ENCODE results near the gene TMEM273. TPM values are rescaled to one million over a fixed set of nuclear protein-coding genes. Genes with fewer than 3 reads are reported as not detected.

The TMEM273 gene
- total and polyA plus RNA-seq, 2 of the 4 experiments (the other 2 are of a cell fraction), result not detected

GRCh38 chr10:49182776-49183175 is 5.4 kb downstream of the TMEM273 start (continued):
- no peak for TF ChIP-seq NFE2L2 (IDR thresholded peaks at IDR 0.05; ENCODE audit: low read depth, low read length)
- TF ChIP-seq USF2 (IDR thresholded peaks at IDR 0.05; ENCODE audit: low read depth, low read length), result no peak

GRCh38 chr10:49180444-49180860 is 7.7 kb downstream of the TMEM273 start:
- no peak overlapping the region for H3K18ac ChIP-seq (ENCODE audit: low read depth, low read length)
- H3K9ac ChIP-seq (ENCODE audit: low read depth, low read length), result no peak overlapping the region
- no peak overlapping the region for H2AFZ ChIP-seq (replicated peaks; ENCODE audit: low read length, poor library complexity)
- no peaks in the 10 kb centered on the region for H3K9me3 ChIP-seq (ENCODE audit: control insufficient read depth, insufficient read depth, low read length)
- no TSS peak for BruUV-seq (replicated peaks)
- DNase-seq, result no peak
- no peak overlapping the region for H2AK9ac ChIP-seq (replicated peaks; ENCODE audit: low read depth, low read length, poor library complexity)
- intact Hi-C loops (cut with micrococcal nuclease), result no loop called here
- no peak overlapping the region for H2BK120ac ChIP-seq (ENCODE audit: low read depth, low read length)
- dilution Hi-C loops (cut with HindIII; ENCODE audit: low sequenced_read_pairs, unreplicated experiment), result no loop called here
- H4K91ac ChIP-seq (ENCODE audit: insufficient read depth, low read depth, low read length), result no peak overlapping the region
- peaks cover 25% of the 10 kb centered on the region for H3K9me1 ChIP-seq (ENCODE audit: insufficient read depth, low read length)
- TF ChIP-seq MXI1 (IDR thresholded peaks at IDR 0.05; ENCODE audit: borderline replicate concordance, low read depth, low read length), result no peak
- no peak for TF ChIP-seq SMC3 (IDR thresholded peaks at IDR 0.05; ENCODE audit: low read depth, low read length)
- no peak for TF ChIP-seq RCOR1 (IDR thresholded peaks at IDR 0.05; ENCODE audit: insufficient replicate concordance, low read length)
- no peak for TF ChIP-seq CHD1 (IDR thresholded peaks at IDR 0.05; ENCODE audit: low read depth, low read length)
- TF ChIP-seq NFE2L2 (IDR thresholded peaks at IDR 0.05; ENCODE audit: low read depth, low read length), result no peak
- no peak for TF ChIP-seq RAD21 (IDR thresholded peaks at IDR 0.05; ENCODE audit: low read length)
- TF ChIP-seq, protein P1, sequence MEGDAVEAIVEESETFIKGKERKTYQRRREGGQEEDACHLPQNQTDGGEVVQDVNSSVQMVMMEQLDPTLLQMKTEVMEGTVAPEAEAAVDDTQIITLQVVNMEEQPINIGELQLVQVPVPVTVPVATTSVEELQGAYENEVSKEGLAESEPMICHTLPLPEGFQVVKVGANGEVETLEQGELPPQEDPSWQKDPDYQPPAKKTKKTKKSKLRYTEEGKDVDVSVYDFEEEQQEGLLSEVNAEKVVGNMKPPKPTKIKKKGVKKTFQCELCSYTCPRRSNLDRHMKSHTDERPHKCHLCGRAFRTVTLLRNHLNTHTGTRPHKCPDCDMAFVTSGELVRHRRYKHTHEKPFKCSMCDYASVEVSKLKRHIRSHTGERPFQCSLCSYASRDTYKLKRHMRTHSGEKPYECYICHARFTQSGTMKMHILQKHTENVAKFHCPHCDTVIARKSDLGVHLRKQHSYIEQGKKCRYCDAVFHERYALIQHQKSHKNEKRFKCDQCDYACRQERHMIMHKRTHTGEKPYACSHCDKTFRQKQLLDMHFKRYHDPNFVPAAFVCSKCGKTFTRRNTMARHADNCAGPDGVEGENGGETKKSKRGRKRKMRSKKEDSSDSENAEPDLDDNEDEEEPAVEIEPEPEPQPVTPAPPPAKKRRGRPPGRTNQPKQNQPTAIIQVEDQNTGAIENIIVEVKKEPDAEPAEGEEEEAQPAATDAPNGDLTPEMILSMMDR (conservative IDR thresholded peaks at IDR 0.05; ENCODE audit: low read depth, low read length), result no peak
- TF ChIP-seq MAZ (IDR thresholded peaks at IDR 0.05; ENCODE audit: borderline replicate concordance, low read depth, low read length), result no peak
- TF ChIP-seq, protein P2, sequence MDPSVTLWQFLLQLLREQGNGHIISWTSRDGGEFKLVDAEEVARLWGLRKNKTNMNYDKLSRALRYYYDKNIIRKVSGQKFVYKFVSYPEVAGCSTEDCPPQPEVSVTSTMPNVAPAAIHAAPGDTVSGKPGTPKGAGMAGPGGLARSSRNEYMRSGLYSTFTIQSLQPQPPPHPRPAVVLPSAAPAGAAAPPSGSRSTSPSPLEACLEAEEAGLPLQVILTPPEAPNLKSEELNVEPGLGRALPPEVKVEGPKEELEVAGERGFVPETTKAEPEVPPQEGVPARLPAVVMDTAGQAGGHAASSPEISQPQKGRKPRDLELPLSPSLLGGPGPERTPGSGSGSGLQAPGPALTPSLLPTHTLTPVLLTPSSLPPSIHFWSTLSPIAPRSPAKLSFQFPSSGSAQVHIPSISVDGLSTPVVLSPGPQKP (IDR thresholded peaks at IDR 0.05; ENCODE audit: borderline replicate concordance, low read depth, low read length), result no peak
- no peak overlapping the region for H2BK15ac ChIP-seq (ENCODE audit: low read depth, low read length)
- no peak for ATAC-seq (ENCODE audit: low read depth)
- ChIA-PET POLR2A (ENCODE audit: unreplicated experiment) (no interaction called here), CTCF (no interaction called here)
- in situ Hi-C loops (cut with MboI; ENCODE audit: low sequenced_read_pairs), result no loop called here
- H3K4ac ChIP-seq (ENCODE audit: low read depth, low read length), result no peak overlapping the region
- no peak overlapping the region for H3K27ac ChIP-seq (ENCODE audit: insufficient read depth, low read length)
- H3K79me1 ChIP-seq (ENCODE audit: low read depth in 1 of 2, low read length in 2 of 2), result no peaks in the 10 kb centered on the region
- no peak overlapping the region for H4K5ac ChIP-seq (ENCODE audit: low read depth, low read length)
- H3K23ac ChIP-seq (ENCODE audit: low read depth, low read length), result no peak overlapping the region
- H2AK5ac ChIP-seq (ENCODE audit: low read depth, low read length), result no peak overlapping the region
- no peak overlapping the region for H3K4me3 ChIP-seq (ENCODE audit: insufficient read depth, low read depth, low read length)
- no CpG with 5 or more reads among the region's 3 CpGs for WGBS, 2 experiments (ENCODE audit: extremely low coverage in 2 of 2, insufficient read length in 1 of 2)
- no peaks in the 10 kb centered on the region for H3K36me3 ChIP-seq (ENCODE audit: control insufficient read depth, insufficient read depth, low read length)
- H3K4me1 ChIP-seq (ENCODE audit: control insufficient read depth, insufficient read depth, low read length), result peaks cover 14% of the 10 kb centered on the region
- no peak overlapping the region; the same call in 1 of the 2 replicates for H2BK20ac ChIP-seq (ENCODE audit: low read depth, low read length)
- no peak overlapping the region for H2BK5ac ChIP-seq (ENCODE audit: low read depth, low read length, poor library complexity, severe bottlenecking)
- no peaks in the 10 kb centered on the region for H3K27me3 ChIP-seq (ENCODE audit: control insufficient read depth, insufficient read depth, low read length)
- H3K14ac ChIP-seq (replicated peaks; ENCODE audit: low read depth, low read length), result no peak overlapping the region
- H4K8ac ChIP-seq (ENCODE audit: low read depth in 2 of 2, low read length in 2 of 2), result no peak overlapping the region
- no peak overlapping the region for H3K56ac ChIP-seq (ENCODE audit: extremely low read depth, insufficient read depth, low read length)
- H3K4me2 ChIP-seq (ENCODE audit: low read depth, low read length), result no peak overlapping the region
- no peaks in the 10 kb centered on the region for H4K20me1 ChIP-seq (ENCODE audit: insufficient read depth, low read length)
